Peyer's patch (tissue), 4 donors: ENCODE measurements around the gene UGT1A6.

Source experiments
- CTCF ChIP-seq, 6 experiments: fragments of 450-650 bp in 4 of 6; fragments of 200-600 bp in 2 of 6; sonication (generic) in 1 of 6; IDR thresholded peaks; one replicate each; pipeline ENCODE4 v1.5.1; 2017 to 2019; ENCODE audit warnings: antibody characterized with exemption in 6 of 6, mild to moderate bottlenecking in 3 of 6, moderate library complexity in 1 of 6
- POLR2A ChIP-seq, 2 donors: fragments of 450-650 bp; IDR thresholded peaks; one replicate each; pipeline ENCODE4 v1.5.1; 2017; ENCODE audit warnings: antibody characterized with exemption in 2 of 2, mild to moderate bottlenecking in 2 of 2, moderate library complexity in 2 of 2

DNA sequence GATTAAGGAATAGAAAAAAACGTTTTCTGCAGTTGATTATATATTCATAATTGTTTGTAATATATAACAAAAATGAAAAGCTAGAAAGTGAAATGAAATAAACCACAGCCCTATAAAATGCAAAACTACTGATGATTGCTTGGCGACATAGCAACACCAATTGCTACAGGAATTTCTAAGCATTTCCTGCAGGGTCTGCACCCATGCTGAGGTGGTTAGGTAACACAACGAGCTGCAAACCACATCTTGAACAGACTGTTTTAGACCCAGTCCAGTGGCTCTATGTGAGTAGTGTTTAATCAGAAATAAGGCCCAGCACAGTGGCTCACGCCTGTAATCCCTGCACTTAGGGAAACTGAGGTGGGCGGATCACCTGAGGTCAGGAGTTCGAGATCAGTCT lies 38.2 kb upstream of the UGT1A6 start:
- TF ChIP-seq CTCF (IDR thresholded peaks at IDR 0.05) = no peak
- no peak for TF ChIP-seq POLR2A (IDR thresholded peaks at IDR 0.05)
